ENCODE results near the gene IBA57.
A peak's percentile ranks its signal among the peaks of the same experiment; 100 is the strongest.

Gene IBA57

DNA sequence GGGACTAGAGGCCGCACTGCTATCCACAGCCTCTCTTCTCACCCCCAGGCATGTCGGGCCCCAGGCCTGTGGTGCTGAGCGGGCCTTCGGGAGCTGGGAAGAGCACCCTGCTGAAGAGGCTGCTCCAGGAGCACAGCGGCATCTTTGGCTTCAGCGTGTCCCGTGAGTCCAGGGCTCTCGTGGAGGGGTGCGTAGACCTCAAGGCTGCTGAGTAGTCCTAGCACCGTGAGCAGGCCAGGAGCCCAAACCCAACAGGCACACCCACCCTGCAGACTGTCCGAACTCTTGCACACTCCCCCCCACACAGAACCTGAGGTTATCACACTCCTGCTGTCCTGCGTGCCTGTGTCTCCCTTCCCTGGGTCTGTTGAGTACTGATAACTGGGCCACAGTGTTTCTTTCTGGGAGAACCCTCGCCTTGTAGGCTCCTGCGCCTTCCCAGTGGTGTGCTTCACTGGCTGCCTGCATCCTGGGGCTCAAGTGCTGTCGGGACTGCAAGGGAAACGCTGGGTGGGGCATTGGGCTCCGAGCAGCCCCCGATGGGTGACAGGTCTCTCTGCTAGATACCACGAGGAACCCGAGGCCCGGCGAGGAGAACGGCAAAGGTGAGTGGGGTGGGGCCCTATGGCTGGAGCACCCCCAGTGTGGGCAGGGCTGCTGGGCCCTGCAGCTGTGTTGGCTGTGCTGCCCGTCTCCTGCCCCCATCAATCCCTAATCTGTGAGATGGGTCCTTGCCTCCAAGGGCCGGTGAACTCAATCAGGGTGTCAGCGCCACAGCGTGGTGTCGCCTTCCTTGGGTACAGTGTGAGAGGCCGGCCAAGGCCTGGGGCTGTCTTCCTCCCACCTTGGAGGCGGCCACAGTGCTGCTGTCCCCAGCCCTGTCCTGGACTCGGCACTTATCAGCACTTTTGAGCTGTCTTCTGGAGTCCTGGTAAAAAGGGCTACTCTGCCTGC lies 19.9 kb upstream of the IBA57 start:
- no peak for DNase-seq

DNA sequence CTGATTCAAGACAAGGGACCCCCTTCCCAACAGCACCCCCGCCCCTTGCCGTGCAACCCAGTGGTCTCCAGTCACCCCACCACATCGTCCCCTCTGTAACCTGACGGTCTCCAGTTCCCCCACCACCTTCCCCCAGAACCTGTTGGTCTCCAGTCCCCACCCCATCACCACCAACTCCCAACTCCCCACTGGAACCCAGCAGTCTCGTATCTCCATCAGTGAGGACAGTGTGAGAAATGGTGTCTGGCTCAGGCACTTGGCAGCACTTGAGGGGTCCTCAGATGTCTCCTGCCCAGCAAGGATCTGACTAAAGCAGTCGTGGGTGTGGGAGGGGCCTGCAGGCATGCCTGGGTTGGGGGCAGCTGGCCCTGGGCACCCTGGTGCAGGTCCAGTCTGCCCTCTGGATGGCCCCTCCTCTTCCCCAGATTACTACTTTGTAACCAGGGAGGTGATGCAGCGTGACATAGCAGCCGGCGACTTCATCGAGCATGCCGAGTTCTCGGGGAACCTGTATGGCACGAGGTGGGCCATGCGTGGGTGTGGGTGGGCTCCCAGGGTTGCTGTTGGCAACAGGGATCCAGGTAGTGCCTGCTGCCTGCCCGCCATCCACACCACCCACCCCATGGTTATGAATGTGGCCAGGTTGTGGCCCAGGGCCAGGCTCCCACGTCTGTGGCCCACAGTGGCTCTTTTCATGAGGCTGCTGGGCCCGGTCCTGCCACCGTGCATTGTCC lies 19.0 kb upstream of the IBA57 start:
- DNase-seq = no peak

DNA sequence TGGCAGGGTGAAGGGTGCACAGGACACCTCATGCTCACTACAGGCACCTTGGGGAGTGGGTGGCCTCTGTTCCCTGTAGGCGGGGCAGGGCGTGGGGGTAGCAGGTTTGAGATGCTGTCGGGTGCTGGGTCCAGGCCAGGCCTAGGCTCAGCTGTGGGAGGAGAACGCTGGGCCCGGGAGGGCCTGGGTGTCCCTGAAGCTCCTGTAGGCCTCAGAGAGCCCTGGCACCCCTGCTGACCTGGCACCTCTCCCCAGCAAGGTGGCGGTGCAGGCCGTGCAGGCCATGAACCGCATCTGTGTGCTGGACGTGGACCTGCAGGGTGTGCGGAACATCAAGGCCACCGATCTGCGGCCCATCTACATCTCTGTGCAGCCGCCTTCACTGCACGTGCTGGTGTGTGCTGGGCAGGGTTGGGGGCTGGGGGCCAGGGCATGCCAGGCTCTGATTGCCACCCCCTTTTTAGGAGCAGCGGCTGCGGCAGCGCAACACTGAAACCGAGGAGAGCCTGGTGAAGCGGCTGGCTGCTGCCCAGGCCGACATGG lies 18.4 kb upstream of the IBA57 start:
- no peak for DNase-seq

DNA sequence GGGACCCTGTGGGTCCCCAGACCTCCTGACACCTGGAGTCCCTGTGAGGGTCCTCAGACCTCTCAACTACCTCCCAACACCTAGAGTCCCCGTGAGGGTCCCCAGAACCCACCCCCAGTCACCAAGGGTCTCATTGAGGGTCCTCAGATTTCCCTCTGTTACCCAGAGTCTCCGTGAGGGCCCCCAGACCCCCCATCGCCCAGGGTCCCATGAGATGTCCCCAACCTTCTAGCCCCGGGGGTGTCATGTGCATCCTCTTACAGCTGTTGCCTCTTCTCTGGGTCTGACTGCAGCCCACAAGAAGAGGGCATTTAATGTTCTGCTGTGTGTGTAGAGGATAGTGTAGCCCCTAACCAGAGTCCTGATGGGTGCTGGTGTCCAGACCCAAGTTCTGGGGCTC lies 17.8 kb upstream of the IBA57 start:
- DNase-seq = no peak

DNA sequence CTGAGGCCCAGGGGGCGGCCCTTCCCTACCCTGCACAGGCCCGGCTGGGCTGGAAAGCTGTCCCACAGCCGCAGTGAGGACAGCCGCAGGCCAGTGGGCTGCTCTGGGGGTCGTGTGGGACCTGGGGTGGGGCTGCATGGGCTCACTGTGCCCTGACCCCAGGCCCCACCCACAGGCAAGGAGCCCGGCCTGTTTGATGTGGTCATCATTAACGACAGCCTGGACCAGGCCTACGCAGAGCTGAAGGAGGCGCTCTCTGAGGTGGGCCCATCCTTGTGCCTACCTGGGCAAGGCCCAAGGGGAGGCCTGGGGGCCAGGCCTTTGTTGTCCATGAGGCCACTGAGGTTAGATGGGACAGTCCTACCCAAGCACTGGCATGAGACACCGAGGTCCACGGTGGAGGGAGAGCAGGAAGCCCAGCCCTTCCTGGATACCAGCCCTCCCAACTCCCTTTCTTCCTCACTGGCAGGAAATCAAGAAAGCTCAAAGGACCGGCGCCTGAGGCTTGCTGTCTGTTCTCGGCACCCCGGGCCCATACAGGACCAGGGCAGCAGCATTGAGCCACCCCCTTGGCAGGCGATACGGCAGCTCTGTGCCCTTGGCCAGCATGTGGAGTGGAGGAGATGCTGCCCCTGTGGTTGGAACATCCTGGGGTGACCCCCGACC lies 17.3 kb upstream of the IBA57 start:
- DNase-seq = no peak

DNA sequence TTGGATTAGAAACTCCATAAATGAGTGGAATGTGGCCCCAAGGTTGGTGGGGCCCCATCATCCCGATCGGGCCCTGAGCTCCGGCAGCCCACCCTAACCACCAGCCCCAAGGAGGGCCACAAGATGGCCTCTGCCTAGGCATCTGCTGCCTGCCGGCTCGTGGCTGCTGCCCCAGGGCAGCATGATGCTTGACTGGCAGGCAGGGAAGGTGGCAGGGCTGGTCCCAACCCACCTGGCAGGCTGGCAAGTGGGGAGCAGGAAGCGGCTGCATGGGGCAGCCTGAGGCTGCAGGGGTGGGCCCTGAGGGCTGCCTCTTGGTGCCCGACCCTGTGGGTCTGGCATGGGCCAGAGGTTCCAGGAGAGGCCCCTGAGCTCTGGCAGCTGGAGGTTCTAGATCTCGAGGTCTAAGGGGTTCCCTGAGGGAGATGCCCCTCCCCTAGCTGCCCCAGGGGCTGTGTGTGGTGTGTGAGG lies 16.6 kb upstream of the IBA57 start:
- DNase-seq = no peak

DNA sequence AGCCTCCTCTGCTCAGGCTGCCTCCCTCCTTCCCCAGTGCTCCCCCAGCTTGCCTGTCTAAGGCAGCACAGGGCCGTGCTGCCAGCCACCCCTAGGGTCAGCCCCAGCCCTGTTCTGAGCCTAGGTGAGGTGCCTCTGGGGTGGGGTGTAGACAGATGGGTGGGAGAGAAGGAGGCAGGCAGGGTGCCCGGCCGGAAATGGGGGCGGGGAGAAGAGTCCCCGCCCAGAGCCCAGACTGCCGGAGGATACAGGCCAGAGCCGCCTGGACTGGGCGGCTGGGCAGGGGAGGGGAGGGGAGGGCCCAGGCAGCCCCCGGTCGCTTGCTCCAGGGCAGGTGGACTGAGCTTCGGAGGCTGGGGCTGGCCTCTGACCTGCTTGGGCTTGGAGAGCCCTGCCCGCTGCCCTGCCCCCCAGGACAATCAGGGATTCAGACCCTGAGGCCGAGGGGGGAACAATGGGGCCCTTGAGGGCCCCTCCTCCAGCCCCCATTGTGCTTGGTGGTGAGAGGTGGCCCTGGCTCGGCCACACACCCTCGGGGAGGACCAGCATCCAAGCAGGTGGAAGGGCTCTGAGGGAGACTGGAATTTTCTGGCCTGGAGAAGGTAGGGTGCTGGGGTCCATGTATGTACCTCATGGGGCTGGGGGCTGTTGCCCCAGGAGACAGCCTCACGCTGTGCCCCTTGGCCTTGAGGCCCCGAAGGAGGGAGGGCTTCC lies 16.0 kb upstream of the IBA57 start, which contains the start of gene GJC2:
Gene GJC2 (plus strand): TSS at position 525 of the 714 bp plus-strand sequence. CDS start 7,829 bp downstream, outside the sequence.
- DNase-seq = no peak

DNA sequence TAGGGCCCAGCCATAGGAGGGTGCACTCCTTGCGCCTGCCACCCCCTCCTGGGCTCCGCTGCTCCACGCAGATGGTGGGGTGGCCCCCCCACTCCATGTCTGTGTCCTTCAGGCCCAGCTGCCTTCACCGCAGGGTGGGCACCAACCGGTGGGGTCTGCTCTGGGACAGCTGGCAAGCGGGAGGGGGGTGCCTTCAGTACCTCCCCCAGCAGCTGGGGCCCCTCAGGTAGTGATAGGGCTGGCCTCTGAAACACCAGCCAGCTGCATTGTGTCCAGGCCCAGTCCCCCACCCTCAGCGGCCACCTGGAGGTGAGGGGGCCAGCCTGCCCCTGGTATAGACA lies 15.5 kb upstream of the IBA57 start:
- no peak for DNase-seq

DNA sequence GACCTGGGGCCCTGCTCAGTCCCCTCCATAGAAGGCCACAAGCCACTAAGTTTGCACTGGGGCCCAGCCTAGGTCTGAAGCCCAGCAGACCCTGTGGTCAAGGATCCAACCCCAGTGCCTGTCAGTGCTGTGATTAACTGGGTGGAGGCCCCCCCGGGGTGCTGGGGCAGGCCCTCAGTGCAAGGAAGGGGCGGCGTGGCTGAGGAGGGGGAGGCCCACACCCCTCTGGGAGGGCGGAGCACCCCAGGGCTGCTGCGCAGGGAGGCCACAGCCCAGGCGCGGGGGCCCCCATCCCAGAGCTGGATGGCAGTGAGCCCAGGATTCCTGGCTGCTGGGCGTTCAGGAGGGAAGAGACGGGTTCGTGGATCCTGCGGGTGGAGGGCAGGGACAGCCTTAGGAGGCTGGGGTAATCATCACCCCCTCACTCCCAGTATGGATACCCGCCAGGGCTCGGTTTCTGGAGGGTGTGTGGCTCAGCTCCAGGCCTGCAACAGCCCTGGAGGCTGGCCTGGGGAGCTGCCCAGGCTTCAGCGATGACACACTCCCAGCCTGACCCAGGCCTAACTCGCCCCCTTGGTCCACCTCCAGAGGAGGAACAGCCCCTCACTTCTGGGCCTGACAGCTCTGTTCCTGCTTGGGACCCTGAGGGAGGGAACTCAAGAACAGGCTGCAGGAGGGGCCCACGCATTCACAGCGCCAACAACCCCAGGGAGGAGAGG lies 15.0 kb upstream of the IBA57 start:
- DNase-seq = no peak

DNA sequence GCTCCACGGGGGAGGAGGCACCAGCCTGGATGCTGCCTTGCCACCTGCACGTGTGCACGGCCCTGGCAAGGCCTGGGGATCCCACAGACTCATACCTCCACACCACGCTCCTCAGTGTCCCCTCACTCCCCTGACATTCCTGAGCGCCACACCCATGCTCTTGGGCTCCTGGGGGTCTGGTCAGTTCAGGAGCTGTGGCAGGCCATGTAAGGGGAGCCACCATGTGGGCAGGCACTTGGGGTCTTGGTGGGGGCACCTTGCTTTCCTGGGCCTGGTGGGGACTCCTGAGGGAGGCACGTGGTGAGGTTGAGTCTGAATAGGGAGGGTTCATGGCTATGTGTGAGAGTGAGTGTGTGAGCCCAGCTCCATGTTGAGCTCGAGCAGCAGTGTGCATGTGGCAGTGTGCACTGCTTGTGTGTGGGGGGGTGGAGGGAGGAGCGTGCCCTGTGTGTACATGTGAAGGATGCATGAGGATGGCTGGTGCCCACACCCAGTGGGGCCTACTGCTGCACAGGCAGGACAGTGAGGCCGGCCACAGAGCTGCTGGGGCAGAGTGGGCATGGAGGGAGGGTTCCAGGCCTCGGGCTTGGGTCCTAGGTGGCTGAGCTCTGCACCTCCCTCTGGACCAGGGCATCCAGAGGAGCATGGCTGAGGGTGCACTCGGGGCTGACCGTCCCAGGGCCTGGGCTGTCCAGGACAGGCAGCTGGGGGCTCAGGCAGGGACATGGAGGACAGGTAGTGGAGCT lies 14.3 kb upstream of the IBA57 start:
- no peak for DNase-seq

DNA sequence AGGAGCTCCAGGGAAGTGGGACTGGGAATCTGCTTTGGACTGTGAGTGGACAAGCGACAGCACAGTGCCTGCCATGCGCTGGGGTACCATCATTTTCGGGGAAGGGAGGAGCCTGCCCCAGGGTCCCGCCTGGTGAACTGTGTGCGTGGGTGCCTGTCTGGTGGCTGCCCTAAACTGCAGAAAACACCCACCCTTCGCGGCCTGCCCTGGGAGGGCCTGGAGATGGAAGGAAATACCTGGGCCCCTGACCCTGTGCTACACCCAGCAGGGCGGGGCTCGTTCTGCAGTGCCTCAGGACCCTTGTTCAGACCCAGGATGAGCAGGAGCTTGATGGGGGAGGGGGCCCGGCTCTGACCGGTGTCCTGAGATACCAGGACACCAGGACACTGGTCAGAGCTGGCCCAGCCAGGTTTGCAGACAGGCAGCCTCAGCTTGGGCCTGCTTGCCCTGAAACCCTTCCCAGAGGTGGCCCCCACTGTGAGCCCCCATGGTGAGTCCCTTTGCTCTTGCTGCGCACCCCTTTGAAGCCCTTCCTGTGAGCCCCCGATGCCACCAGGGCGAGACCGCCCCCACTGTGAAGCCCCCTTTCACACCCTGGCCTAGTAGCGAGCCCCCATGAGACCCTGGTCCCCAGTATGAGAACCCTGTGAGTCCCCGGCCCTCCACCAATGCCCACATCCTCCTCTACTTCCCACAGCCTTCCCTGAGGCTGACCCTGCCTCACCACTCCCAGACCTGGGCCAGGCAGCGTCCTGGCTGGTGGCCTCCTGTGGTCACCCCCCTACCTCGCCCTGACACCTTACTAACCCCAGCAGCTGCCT lies 13.3 kb upstream of the IBA57 start:
- DNase-seq = no peak

DNA sequence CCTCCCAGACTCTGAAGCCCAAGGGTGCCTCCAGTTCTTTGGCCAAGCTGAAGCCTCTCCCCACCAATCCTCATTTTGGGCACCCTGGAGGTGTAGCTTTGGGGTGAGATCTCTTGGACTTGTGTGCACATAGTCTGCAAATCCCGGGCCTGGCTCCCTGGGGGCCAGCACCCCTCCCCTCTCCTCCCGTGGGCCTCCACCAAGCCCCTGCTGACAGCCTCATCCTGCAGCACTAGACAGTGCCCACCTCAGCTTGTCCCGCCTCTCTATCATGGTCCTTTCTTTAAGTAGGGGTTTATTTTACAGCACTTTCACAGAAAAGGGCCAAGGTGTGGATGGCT lies 12.7 kb upstream of the IBA57 start:
- DNase-seq = no peak

DNA sequence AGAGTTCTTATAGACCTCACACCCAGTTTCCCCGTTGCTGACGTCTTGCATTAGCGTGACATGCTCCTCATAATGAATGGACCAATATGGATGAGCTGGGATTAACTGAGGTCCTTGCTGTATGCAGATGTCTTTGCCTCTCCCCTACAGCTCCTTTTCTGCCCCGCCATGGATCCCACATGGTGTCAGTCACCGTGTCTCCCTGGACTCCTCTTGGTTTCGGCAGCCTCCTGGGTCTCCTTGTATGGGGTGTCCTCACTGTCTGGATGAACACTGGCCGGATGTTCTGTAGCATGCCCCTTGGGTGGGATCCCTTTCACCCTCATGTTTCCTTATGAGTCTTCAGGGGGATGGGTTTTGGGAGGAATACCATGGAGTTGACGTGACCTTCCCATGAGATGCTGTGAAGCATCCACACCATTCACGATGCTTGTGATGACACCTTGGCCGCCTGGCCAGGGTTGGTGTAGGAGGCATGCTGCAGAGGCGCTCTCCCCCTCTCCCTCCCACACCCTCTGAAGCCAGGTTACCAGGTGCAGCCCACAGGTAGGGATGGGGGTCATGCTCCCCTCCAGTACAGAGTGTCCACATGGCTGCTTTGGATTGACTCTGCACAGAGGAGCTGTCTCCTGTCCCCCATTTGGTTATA lies 11.5 kb upstream of the IBA57 start:
- no peak for DNase-seq

DNA sequence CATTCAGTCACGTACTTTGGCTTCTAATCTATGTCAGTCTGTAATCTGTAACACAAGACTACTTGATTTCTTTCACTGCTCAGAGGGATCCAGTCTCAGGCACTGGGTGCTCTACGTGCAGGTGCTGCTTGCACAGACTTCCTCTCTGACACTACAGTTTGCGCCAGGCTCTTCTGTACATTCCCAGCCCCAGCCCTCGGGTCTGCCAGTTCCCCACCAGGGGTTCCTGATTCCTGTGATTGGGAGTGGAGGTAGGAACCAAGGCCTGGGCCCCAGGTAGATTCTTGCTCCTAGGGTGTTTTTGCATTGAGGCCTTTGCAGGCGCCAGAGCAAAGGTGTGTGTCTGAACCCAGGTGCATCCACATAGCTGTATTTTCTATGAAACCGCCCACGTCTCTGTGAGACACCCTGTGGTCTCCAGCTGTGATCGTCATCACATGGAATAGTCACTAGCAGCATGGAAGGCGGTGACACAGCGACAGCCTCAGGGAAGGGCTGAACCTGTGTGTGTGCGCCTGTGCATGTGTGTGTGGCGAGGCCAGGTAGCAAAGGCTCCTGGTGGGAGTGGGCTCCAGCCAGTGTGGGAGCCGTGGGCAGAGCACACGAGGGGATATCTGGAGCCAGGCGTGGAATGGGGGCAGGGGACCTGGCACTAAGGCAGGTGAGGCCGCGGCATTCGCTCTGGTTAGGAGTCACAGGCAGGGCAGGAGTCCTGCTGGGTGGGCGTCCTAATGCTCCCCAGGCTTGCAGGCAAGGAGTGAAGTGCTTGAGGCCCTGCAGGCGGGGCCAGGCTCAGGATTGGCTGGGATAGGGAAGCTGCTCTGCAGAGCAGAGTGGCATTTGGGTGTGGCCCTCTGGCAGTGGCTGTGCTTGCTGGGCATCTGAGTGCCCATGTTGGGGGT lies 10.7 kb upstream of the IBA57 start:
- peak; percentile 29 for DNase-seq

DNA sequence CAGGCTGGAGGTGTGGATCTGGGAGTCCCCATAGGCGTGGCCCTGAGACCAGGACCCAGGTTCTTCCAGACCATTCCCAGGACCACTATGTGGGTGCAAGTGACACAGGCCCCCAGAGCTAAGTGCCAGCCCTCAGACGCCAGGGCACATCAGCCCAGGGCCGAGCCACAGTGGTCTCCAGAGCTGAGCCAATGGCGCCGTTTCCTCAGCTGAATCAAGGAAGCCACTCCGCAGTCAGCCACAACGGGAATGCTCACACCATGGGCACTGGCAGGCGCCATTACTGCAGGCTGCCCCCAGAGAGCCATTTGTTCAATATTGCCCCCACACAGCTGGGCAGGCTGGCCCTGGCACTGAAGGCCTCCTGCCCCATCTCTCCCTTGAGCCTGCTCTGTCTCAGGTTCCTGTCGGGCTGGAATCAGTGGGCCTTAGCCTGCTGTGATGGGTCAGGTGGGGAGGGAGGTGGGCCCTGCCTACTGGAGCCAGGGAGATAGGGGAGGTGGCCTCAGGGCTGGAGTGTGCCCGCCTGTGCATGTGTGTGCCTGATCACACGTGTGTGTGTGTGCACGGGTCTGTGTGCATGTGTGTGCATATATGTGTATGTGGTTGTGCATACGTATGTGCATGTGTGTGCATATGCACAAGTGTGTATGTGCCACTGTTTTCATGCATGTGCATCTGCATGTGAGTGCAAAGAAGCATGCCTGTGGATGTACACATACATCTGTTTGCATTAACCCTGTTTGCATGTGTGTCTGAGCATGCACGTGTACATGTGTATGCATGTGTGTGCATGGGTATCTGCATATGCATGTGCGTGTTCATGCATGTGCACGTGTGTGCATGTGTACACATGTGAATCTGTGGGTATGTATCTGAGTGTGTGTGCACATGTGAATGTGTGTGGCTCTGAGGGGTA lies 9.7 kb upstream of the IBA57 start:
- DNase-seq = no peak

DNA sequence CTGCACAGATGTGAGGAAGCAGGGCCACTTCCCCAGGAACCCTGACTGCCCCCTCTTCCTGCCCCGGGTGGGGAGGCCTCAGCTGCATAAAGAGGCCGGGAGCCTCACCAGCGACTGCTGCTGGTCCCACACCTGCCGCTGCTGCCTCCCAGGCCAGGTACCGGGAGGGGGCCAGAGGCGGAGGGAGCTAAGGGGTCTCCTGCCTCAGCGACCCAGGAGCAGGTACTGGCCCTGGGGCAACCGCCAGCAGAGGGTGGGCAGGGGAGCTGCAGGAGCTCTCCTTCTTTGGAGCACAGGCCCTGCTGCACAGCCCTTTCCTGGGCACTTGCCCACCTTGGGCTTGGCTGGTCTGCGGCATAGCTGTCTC lies 9.1 kb upstream of the IBA57 start:
- no peak for DNase-seq

DNA sequence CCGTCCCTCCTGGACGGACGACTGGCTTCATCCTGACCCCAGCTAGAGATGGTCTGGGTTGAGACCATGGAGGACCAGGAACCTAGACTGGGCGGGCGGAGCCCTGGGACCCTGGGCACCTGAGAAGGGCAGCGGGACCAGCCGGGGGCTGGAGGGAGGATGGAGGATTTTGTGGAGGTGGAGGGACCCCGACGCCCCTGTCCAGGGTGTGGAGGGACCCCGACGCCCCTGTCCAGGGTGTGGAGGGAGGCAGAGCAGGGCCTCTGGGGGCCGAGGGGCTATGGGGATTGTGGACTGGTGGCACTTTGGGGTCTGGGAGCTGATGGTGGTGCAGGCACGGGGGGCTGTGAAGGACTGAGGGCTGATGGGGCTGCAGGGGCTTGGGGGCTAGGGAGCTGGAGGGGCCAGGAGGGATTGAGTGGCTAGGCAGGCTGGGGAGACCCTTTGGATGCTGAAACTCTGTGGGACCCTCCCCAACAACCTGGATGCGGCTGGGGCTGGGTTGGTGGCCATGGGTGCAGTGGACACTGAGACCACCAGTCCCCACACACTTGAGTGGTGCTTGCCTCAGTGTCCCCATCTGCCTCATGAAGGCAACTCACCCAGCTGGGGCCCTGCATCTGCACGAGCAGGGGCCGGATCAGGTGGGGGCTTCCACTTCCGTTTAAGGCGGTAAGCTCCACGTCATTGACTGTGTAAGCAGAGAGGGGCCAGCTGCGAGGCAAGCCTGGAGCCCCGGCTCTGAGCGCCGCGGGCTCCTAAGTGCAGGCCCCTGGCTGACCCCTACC lies 8.5 kb upstream of the IBA57 start:
- no peak for DNase-seq
